H1 (cell line): Measurements from ENCODE around the gene B3GLCT.

Experiments
- CTCF ChIP-seq, 3 experiments: IDR thresholded peaks; 1 replicate in 2 of 3; 2 replicates in 1 of 3; pipeline versions ENCODE4 v1.5.1 to v1.6.1; 2011; ENCODE audit warnings: low read length in 3 of 3, mild to moderate bottlenecking in 3 of 3, inconsistent platforms in 2 of 3, low read depth in 1 of 3, moderate library complexity in 1 of 3; ENCODE audit not compliant: insufficient read depth in 1 of 3; ENCODE audit errors: control extremely low read depth in 1 of 3
- HDAC2 ChIP-seq, 2 experiments: fragments of 300-600 bp in 1 of 2; sonication (generic) in 1 of 2; IDR thresholded peaks; 2 replicates each; pipeline ENCODE4 v1.6.1; 2011 to 2012; ENCODE audit warnings: low read depth in 2 of 2, low read length in 2 of 2, mild to moderate bottlenecking in 2 of 2, moderate library complexity in 2 of 2, borderline replicate concordance in 1 of 2, inconsistent platforms in 1 of 2
- MAFK ChIP-seq: IDR thresholded peaks from 2 replicates; pipeline ENCODE4 v1.6.1; 2012; ENCODE audit warnings: low read depth, mild to moderate bottlenecking, improper control_type of control experiment, low read length
- ZNF274 ChIP-seq: IDR thresholded peaks from 2 replicates; pipeline ENCODE4 v1.7.0; 2012; ENCODE audit warnings: low read length, borderline replicate concordance; ENCODE audit errors: extremely low read depth

GRCh38 chr13:31195616-31196015 is 4.2 kb upstream of the B3GLCT start:
- TF ChIP-seq ZNF274 (no peak), HDAC2 (IDR thresholded peaks at IDR 0.05; ENCODE audit: borderline replicate concordance in 1 of 2, low read depth in 2 of 2, low read length in 2 of 2) (no peak), MAFK (no peak), CTCF (IDR thresholded peaks at IDR 0.05; ENCODE audit: control extremely low read depth in 1 of 3, insufficient read depth in 1 of 3, low read depth in 1 of 3, low read length in 3 of 3) (no peak)
